K562 (cell line): Measurements from ENCODE around the gene DENND1A. TPM values are rescaled to one million over a fixed set of nuclear protein-coding genes. Genes with fewer than 3 reads are reported as not detected.

Source experiments
- ATAC-seq: fragments of 200-7000 bp; cut with Tn5 transposase; 3 replicates; pipeline ENCODE4 v1.9.1; 2020; ENCODE audit warnings: moderate library complexity
- BruUV-seq: library from RNA; stranded (reverse); fragments of 400-500 nt; replicated peaks from 2 replicates; lab custom pipeline; 2021; lab: Mats Ljungman, UMichigan
- CTCF ChIA-PET: fragments of 300-600 bp; formaldehyde crosslinking; extraction: SDS; loops from one replicate; lab custom pipeline; 2021; ENCODE audit warnings: low intra/inter-chr PET ratio; lab: Yijun Ruan, JAX
- POLR2A ChIA-PET: fragments of 300-600, 350-650 bp; sonication (Branson Sonifier 250); formaldehyde crosslinking; extraction: SDS; loops from one replicate; lab custom pipeline; 2021; ENCODE audit warnings: antibody characterized with exemption, inconsistent platforms; lab: Yijun Ruan, JAX
- DNase-seq, 4 experiments: peaks; one replicate each; pipeline versions ENCODE4 v3.0.0 to v3.0.0-alpha.2; 2011 to 2018; ENCODE audit warnings: low spot score in 3 of 4, mixed read lengths in 3 of 4; ENCODE audit errors: extremely low read depth in 1 of 4
- FAIRE-seq: peaks from 2 replicates; lab custom pipeline; 2011; peaks lifted over from hg19 to GRCh38; lab: Jason Lieb, UNC
- H2AFZ ChIP-seq: 2 replicates; pipeline ENCODE4 v1.6.0; 2011; ENCODE audit warnings: low read depth, low read length, control low read depth, inconsistent platforms
- H3K27ac ChIP-seq: fragments of 200-600 bp; 3 replicates; pipeline ENCODE4 v1.8.0; 2011; ENCODE audit warnings: low read depth, mild to moderate bottlenecking, control low read depth, inconsistent platforms, low read length, moderate library complexity, mixed read lengths; ENCODE audit errors: extremely low read depth
- H3K27me3 ChIP-seq, 2 experiments: fragments of 300-600 bp in 1 of 2; 2 replicates in 1 of 2; 3 replicates in 1 of 2; pipeline versions ENCODE4 v1.6.0 to v1.8.0; 2011; ENCODE audit warnings: inconsistent platforms in 2 of 2, low read length in 2 of 2, mild to moderate bottlenecking in 1 of 2, mixed read lengths in 1 of 2, moderate library complexity in 1 of 2; ENCODE audit not compliant: control insufficient read depth in 2 of 2, insufficient read depth in 2 of 2
- H3K36me3 ChIP-seq: fragments of 300-600 bp; 3 replicates; pipeline ENCODE4 v1.8.0; 2011; ENCODE audit warnings: mild to moderate bottlenecking, low read length, inconsistent platforms; ENCODE audit not compliant: control insufficient read depth, insufficient read depth
- H3K4me1 ChIP-seq, 2 experiments: fragments of 200-600 bp in 1 of 2; replicated peaks in 1 of 2; 2 replicates in 1 of 2; 3 replicates in 1 of 2; pipeline versions ENCODE4 v1.5.1 to v1.8.0; 2011; ENCODE audit warnings: inconsistent platforms in 2 of 2, low read length in 2 of 2, mild to moderate bottlenecking in 1 of 2, mixed read lengths in 1 of 2, moderate library complexity in 1 of 2; ENCODE audit not compliant: control insufficient read depth in 2 of 2, insufficient read depth in 2 of 2
- H3K4me2 ChIP-seq: 2 replicates; pipeline ENCODE4 v1.6.1; 2011; ENCODE audit warnings: low read length, control low read depth, inconsistent platforms, mixed read lengths; ENCODE audit not compliant: insufficient read depth
- H3K4me3 ChIP-seq: fragments of 200-600 bp; sonication (generic), shearing (Covaris generic); 2 replicates; pipeline ENCODE4 v1.5.1; 2016; ENCODE audit warnings: control low read depth, inconsistent platforms
- H3K79me2 ChIP-seq: fragments of 200-600 bp; 3 replicates; pipeline ENCODE4 v1.8.0; 2011; ENCODE audit warnings: low read length, inconsistent platforms; ENCODE audit not compliant: control insufficient read depth, insufficient read depth
- H3K9ac ChIP-seq, 2 experiments: 2 replicates each; pipeline versions ENCODE4 v1.6.0 to v1.6.1; 2011; ENCODE audit warnings: low read depth in 2 of 2, low read length in 2 of 2, control low read depth in 1 of 2, inconsistent platforms in 1 of 2, mild to moderate bottlenecking in 1 of 2, mixed read lengths in 1 of 2; ENCODE audit not compliant: insufficient read depth in 1 of 2
- H3K9me1 ChIP-seq: one replicate; pipeline ENCODE4 v1.6.0; 2011; ENCODE audit warnings: inconsistent platforms, mild to moderate bottlenecking, low read length, moderate library complexity; ENCODE audit not compliant: control insufficient read depth, insufficient read depth
- H3K9me3 ChIP-seq: replicated peaks from 2 replicates; pipeline ENCODE4 v1.5.1; 2011; ENCODE audit warnings: low read depth, low read length, inconsistent platforms; ENCODE audit not compliant: control insufficient read depth, insufficient read depth
- H4K20me1 ChIP-seq: replicated peaks from 2 replicates; pipeline ENCODE4 v1.6.1; 2011; ENCODE audit warnings: low read length, inconsistent platforms, mixed read lengths; ENCODE audit not compliant: control insufficient read depth, insufficient read depth
- BHLHE40 ChIP-seq: IDR thresholded peaks from 2 replicates; pipeline ENCODE4 v1.6.1; 2011; ENCODE audit warnings: low read length, improper control_type of control experiment
- MLX ChIP-seq, 2 experiments: fragments of 450-650 bp in 1 of 2; sonication (generic) in 1 of 2; formaldehyde crosslinking; conservative IDR thresholded peaks; 2 replicates each; pipeline versions ENCODE4 v1.4.0 to v1.8.1; 2020 to 2022; ENCODE audit warnings: mild to moderate bottlenecking in 1 of 2, missing genetic modification reagents in 1 of 2
- SETDB1 ChIP-seq: IDR thresholded peaks from one replicate; pipeline ENCODE4 v1.6.1; 2012; ENCODE audit warnings: low read length, control low read depth, inconsistent platforms
- ZBTB34 ChIP-seq: fragments of 250-450 bp; sonication (Bioruptor Pico); IDR thresholded peaks from 2 replicates; pipeline ENCODE4 v1.8.0; 2021; ENCODE audit warnings: mild to moderate bottlenecking, moderate library complexity
- ZC3H11A ChIP-seq: IDR thresholded peaks from 2 replicates; pipeline ENCODE4 v1.6.1; 2012; ENCODE audit warnings: low read depth, low read length, improper control_type of control experiment
- ZNF384 ChIP-seq: IDR thresholded peaks from 2 replicates; pipeline ENCODE4 v1.6.1; 2012; ENCODE audit warnings: low read depth, low read length, improper control_type of control experiment
- ZNF395 ChIP-seq: fragments of 200-800 bp; sonication (Bioruptor generic); IDR thresholded peaks from 2 replicates; pipeline ENCODE4 v1.6.1; 2017; ENCODE audit warnings: missing genetic modification characterization, missing compliant biosample characterization
- ZNF398 ChIP-seq: fragments of 250-450 bp; sonication (Bioruptor Pico); IDR thresholded peaks from 2 replicates; pipeline ENCODE4 v1.8.0; 2021; ENCODE audit warnings: moderate library complexity, mild to moderate bottlenecking, inconsistent platforms
- ZNF644 ChIP-seq: fragments of 200-800 bp; sonication (Bioruptor generic); IDR thresholded peaks from 2 replicates; pipeline ENCODE4 v1.6.1; 2016; ENCODE audit warnings: low read depth, missing genetic modification characterization, missing compliant biosample characterization
- in situ Hi-C: fragments of 300-500 bp; cut with MboI; formaldehyde crosslinking; loops from 4 replicates; pipeline ENCODE4 v1.15.0; 2018; ENCODE audit warnings: inconsistent platforms, mixed read lengths
- intact Hi-C: fragments of 100-400 bp; cut with micrococcal nuclease; formaldehyde crosslinking; loops from 2 replicates; pipeline ENCODE4 v1.14.2; 2022
- polyA plus RNA-seq, 8 experiments: library from polyadenylated mRNA; depleted of rRNA in 4 of 8; stranded (reverse) in 5 of 8; unstranded in 3 of 8; fragments of >200 nt; fragmentation: Nextera tagmentation in 2 of 8; fragmentation: Illumina TruSeq in 1 of 8; extraction: Ambion mirVana in 2 of 8; extraction: Trizol in 1 of 8; gene quantifications; 2 replicates each; pipeline versions ENCODE4 v1.2.1 to v1.2.3, GENCODE V29; 2011 to 2014; ENCODE audit warnings: inconsistent platforms in 1 of 8, missing spikeins in 1 of 8
- total RNA-seq, 7 experiments: library from RNA; depleted of rRNA in 6 of 7; stranded (reverse); fragments of >200 nt in 6 of 7; fragmentation: Illumina TruSeq in 2 of 7; extraction: Trizol in 2 of 7; gene quantifications; 2 replicates each; pipeline versions ENCODE4 v1.2.1 to v1.2.3, GENCODE V29; 2011 to 2021; ENCODE audit warnings: low replicate concordance in 1 of 7

DENND1A gene
- total and polyA plus RNA-seq, 9 of the 15 experiments (the other 6 are each of a cell fraction or from before 2014, with no cell fraction given), result 7.6 to 29.5 (median 15.7) TPM

DNA sequence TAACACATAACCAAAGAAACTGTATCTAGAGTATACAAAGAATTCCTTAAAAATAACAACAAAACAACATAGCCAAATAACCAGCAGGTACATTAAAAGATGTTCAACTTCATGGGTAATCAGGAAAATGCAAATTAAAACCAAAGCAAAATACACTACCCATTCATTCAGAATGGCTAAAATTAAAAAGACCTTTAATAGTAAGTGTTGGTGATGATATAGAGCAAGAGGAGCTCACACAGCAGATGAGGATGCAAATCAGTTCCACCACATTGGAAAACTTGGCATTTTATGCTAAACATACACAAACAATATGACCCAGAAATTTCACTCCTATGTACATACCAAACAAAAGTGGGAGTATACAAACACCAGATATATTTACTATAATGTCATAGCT, 97.8 kb downstream of the DENND1A start:
- Histone ChIP-seq H3K27ac (no peak overlapping the region), H3K9ac (no peak overlapping the region), H3K4me1 (peaks cover 5 to 23% of the 10 kb centered on the region in 2 experiments), H3K9me1 (no peaks in the 10 kb centered on the region), H4K20me1 (no peaks in the 10 kb centered on the region), H2AFZ (no peak overlapping the region), H3K9me3 (peaks cover 2% of the 10 kb centered on the region; the same call in 1 of the 2 replicates), H3K27me3 (no peaks in the 10 kb centered on the region), H3K4me3 (no peak overlapping the region), H3K79me2 (peaks cover 44% of the 10 kb centered on the region), H3K36me3 (no peaks in the 10 kb centered on the region; the same call in 2 of the 3 replicates), H3K4me2 (no peak overlapping the region)
- intact Hi-C loops, result loop anchor here (10.0 kb wide), 1 partner anchor 93 kb away; no protein-coding TSS in a partner anchor
- no peak for TF ChIP-seq BHLHE40
- no peak for TF ChIP-seq ZBTB34 (CRISPR knock-in tag)
- no peak for TF ChIP-seq ZNF384
- TF ChIP-seq ZNF395, result no peak
- TF ChIP-seq ZNF398 (CRISPR knock-in tag), result no peak
- no peak for TF ChIP-seq SETDB1
- no peak for TF ChIP-seq MLX (CRISPR knock-in tag; conservative IDR thresholded peaks at IDR 0.05)
- TF ChIP-seq ZC3H11A, result no peak
- TF ChIP-seq ZNF644 (tag), result no peak
- no peak for DNase-seq
- no peak for FAIRE-seq
- no TSS peak for BruUV-seq
- CTCF ChIA-PET, result no interaction called here
- no peak for ATAC-seq
- POLR2A ChIA-PET, result no interaction called here
- in situ Hi-C loops, result no loop called here
